ENCODE results near the gene LRATD1. TPM values are rescaled to one million over a fixed set of nuclear protein-coding genes. Genes with fewer than 3 reads are reported as not detected.
A peak's percentile ranks its signal among the peaks of the same experiment; 100 is the strongest.

The LRATD1 gene
- total RNA-seq, 1 donor from 2014 or later, result 1.9 TPM

DNA sequence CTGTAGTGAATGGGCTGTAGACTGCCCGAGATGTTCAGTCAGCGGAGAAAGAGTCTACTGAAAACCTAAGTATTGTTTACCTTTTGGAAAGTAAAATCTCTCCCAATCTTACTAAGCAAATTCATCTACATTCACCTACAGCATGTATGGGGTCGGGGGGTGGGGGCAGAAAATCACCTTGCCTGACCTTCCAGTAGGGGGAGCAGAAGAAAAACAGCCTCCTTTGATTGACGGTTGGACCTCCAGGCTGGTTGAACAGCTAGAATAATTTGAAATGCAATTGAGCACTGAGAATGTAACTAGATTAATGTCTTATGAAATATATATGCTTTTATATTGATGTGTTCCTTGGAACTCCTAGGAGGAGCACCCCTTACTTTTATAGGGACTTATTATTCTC, 10.0 kb downstream of the LRATD1 start:
- DNase-seq (ENCODE audit: low spot score), result no peak

DNA sequence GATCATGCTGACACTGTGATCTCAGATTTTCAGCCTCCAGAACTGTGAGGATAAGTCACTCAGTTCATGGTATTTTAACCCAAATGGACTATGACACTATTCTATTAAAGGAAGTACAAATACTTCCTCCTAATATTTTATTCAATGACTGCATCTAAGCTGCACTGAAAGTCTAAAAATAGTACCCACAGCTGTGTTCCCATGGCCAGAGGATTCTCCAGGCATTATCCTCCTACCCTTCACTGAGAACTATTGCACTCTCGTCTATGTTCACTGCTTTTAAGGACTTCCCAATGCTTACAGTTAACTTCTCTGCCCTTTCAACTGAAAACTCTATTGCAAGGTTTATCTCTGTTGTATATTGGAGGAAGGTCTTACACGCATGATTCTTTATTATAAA, 15.2 kb downstream of the LRATD1 start:
- DNase-seq (ENCODE audit: low spot score), result no peak
- TF ChIP-seq EZH2phosphoT487 (IDR thresholded peaks at IDR 0.05) (no peak), EZH2 (IDR thresholded peaks at IDR 0.05) (no peak)

More for the DNA sequence above, 10.0 kb downstream of the LRATD1 start:
- Histone ChIP-seq H3K9me3 (ENCODE audit: low read depth) (no peaks in the 10 kb centered on the region), H3K27me3 (peaks cover 25% of the 10 kb centered on the region), H4K20me1 (ENCODE audit: low read depth) (no peaks in the 10 kb centered on the region), H3K9ac (no peak overlapping the region), H3K4me1 (no peaks in the 10 kb centered on the region), H3K36me3 (no peaks in the 10 kb centered on the region), H3K4me3 (no peak overlapping the region), H3F3A (ENCODE audit: low read depth) (no peaks in the 10 kb centered on the region), H3K4me2 (no peak overlapping the region), H3K79me2 (ENCODE audit: low read depth) (no peaks in the 10 kb centered on the region), H2AFZ (replicated peaks) (no peak overlapping the region), H3K27ac (no peak overlapping the region)
- Mint-ChIP-seq H3K4me1 (no peaks in the 10 kb centered on the region), H3K4me3 (no peak overlapping the region), H3K9me3 (no peaks in the 10 kb centered on the region), H3K36me3 (no peaks in the 10 kb centered on the region), H3K27me3 (ENCODE audit: insufficient read depth, low read depth) (peaks cover 2% of the 10 kb centered on the region), H3K27ac (no peak overlapping the region)
- TF ChIP-seq EZH2 (IDR thresholded peaks at IDR 0.05) (no peak), EZH2phosphoT487 (IDR thresholded peaks at IDR 0.05) (no peak)
- TF ChIP-seq, protein P1, sequence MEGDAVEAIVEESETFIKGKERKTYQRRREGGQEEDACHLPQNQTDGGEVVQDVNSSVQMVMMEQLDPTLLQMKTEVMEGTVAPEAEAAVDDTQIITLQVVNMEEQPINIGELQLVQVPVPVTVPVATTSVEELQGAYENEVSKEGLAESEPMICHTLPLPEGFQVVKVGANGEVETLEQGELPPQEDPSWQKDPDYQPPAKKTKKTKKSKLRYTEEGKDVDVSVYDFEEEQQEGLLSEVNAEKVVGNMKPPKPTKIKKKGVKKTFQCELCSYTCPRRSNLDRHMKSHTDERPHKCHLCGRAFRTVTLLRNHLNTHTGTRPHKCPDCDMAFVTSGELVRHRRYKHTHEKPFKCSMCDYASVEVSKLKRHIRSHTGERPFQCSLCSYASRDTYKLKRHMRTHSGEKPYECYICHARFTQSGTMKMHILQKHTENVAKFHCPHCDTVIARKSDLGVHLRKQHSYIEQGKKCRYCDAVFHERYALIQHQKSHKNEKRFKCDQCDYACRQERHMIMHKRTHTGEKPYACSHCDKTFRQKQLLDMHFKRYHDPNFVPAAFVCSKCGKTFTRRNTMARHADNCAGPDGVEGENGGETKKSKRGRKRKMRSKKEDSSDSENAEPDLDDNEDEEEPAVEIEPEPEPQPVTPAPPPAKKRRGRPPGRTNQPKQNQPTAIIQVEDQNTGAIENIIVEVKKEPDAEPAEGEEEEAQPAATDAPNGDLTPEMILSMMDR (IDR thresholded peaks at IDR 0.05), result peak; percentile 45

DNA sequence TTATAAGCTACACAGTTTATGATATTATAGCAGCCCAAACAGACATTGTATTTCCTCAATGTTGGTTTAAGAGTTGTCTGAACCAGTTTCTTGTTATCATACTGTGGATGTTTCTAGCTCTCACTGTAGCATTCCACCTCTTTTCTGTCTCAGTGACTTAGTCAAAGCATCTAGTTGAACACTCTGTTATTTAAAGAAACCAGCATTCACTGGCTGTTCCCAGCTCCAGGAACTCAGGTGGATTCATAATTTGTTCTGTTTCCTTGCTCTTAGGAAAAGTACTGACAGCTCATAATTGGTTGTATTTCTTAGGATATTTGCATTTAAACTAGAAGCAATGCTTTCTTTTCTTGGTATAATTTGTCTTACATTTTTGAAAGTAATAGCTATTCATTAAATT, 17.5 kb downstream of the LRATD1 start:
- no peaks in the 10 kb centered on the region for H3K27me3 ChIP-seq
- no peak overlapping the region for H3K4me2 ChIP-seq
- no peak overlapping the region for H3K4me3 ChIP-seq
- H4K20me1 ChIP-seq (ENCODE audit: low read depth), result no peaks in the 10 kb centered on the region
- H3K9ac ChIP-seq, result no peak overlapping the region
- H3K4me1 ChIP-seq, result no peaks in the 10 kb centered on the region
- TF ChIP-seq EZH2 (IDR thresholded peaks at IDR 0.05), result no peak
- TF ChIP-seq EZH2phosphoT487 (IDR thresholded peaks at IDR 0.05), result no peak
- TF ChIP-seq, protein P1 (IDR thresholded peaks at IDR 0.05), result no peak
- H3K79me2 ChIP-seq (ENCODE audit: low read depth), result no peaks in the 10 kb centered on the region
- Mint-ChIP-seq H3K9me3 (no peaks in the 10 kb centered on the region), H3K27ac (no peak overlapping the region), H3K27me3 (ENCODE audit: insufficient read depth, low read depth) (no peaks in the 10 kb centered on the region), H3K4me1 (no peaks in the 10 kb centered on the region), H3K4me3 (no peak overlapping the region), H3K36me3 (no peaks in the 10 kb centered on the region)
- H3K36me3 ChIP-seq, result no peaks in the 10 kb centered on the region
- H3K9me3 ChIP-seq (ENCODE audit: low read depth), result no peaks in the 10 kb centered on the region
- H3F3A ChIP-seq (ENCODE audit: low read depth), result no peaks in the 10 kb centered on the region
- H2AFZ ChIP-seq (replicated peaks), result no peak overlapping the region
- H3K27ac ChIP-seq, result no peak overlapping the region
- no peak for DNase-seq (ENCODE audit: low spot score)

More for the DNA sequence above, 15.2 kb downstream of the LRATD1 start:
- Histone ChIP-seq H3K79me2 (ENCODE audit: low read depth) (no peaks in the 10 kb centered on the region), H3K4me2 (no peak overlapping the region), H3K4me1 (no peaks in the 10 kb centered on the region), H3K9me3 (ENCODE audit: low read depth) (no peaks in the 10 kb centered on the region), H3K27ac (no peak overlapping the region), H3K36me3 (no peaks in the 10 kb centered on the region), H3K9ac (no peak overlapping the region), H3F3A (ENCODE audit: low read depth) (no peaks in the 10 kb centered on the region), H4K20me1 (ENCODE audit: low read depth) (no peaks in the 10 kb centered on the region), H3K27me3 (no peaks in the 10 kb centered on the region), H3K4me3 (no peak overlapping the region), H2AFZ (replicated peaks) (no peak overlapping the region)
- no peak overlapping the region for H3K27ac Mint-ChIP-seq
- no peaks in the 10 kb centered on the region for H3K36me3 Mint-ChIP-seq
- no peaks in the 10 kb centered on the region for H3K27me3 Mint-ChIP-seq (ENCODE audit: insufficient read depth, low read depth)
- no peaks in the 10 kb centered on the region for H3K9me3 Mint-ChIP-seq
- H3K4me1 Mint-ChIP-seq, result no peaks in the 10 kb centered on the region
- no peak overlapping the region for H3K4me3 Mint-ChIP-seq

DNA sequence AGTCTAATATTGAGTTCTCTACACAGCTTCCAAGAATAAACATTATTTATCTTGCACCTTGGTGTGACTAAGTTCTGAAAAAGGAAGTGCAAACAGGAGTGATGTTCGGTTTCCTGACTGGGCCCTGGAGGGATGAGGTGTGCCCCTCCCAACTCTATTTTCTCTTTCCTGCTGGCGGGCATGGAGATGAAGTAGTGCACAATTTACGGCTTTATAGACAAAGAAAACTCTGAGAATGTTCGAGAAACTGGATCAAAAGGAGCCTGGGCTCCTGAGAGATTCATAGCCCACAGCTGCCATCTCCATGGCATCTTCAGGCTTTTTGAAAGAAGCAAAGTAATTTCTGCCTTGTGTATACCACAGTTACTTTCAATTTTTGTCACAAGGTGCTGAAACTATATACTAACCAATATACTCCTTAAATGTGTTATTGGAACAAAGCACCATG, 22.3 kb downstream of the LRATD1 start:
- H3K27ac Mint-ChIP-seq, result no peak overlapping the region
- Histone ChIP-seq H3K4me3 (no peak overlapping the region), H3K4me2 (no peak overlapping the region), H3K27ac (no peak overlapping the region), H4K20me1 (ENCODE audit: low read depth) (no peaks in the 10 kb centered on the region), H3K9me3 (ENCODE audit: low read depth) (no peaks in the 10 kb centered on the region), H3K9ac (no peak overlapping the region), H3K36me3 (no peaks in the 10 kb centered on the region), H3K27me3 (no peaks in the 10 kb centered on the region), H3K4me1 (no peaks in the 10 kb centered on the region), H2AFZ (replicated peaks) (no peak overlapping the region), H3F3A (ENCODE audit: low read depth) (no peaks in the 10 kb centered on the region), H3K79me2 (ENCODE audit: low read depth) (no peaks in the 10 kb centered on the region)
- no peaks in the 10 kb centered on the region for H3K4me1 Mint-ChIP-seq
- H3K36me3 Mint-ChIP-seq, result no peaks in the 10 kb centered on the region
- DNase-seq (ENCODE audit: low spot score), result no peak
- no peak overlapping the region for H3K4me3 Mint-ChIP-seq
- H3K9me3 Mint-ChIP-seq, result no peaks in the 10 kb centered on the region
- no peak for TF ChIP-seq EZH2phosphoT487 (IDR thresholded peaks at IDR 0.05)
- TF ChIP-seq, protein P1 (IDR thresholded peaks at IDR 0.05), result no peak
- TF ChIP-seq EZH2 (IDR thresholded peaks at IDR 0.05), result no peak
- H3K27me3 Mint-ChIP-seq (ENCODE audit: insufficient read depth, low read depth), result no peaks in the 10 kb centered on the region

Measured in neural progenitor cell (in vitro differentiated cells).